ENCODE results near the gene ETV6. TPM values are rescaled to one million over a fixed set of nuclear protein-coding genes. Genes with fewer than 3 reads are reported as not detected.

Gene ETV6
- total RNA-seq, 1 experiment from 2014 or later: 14.1 TPM

DNA sequence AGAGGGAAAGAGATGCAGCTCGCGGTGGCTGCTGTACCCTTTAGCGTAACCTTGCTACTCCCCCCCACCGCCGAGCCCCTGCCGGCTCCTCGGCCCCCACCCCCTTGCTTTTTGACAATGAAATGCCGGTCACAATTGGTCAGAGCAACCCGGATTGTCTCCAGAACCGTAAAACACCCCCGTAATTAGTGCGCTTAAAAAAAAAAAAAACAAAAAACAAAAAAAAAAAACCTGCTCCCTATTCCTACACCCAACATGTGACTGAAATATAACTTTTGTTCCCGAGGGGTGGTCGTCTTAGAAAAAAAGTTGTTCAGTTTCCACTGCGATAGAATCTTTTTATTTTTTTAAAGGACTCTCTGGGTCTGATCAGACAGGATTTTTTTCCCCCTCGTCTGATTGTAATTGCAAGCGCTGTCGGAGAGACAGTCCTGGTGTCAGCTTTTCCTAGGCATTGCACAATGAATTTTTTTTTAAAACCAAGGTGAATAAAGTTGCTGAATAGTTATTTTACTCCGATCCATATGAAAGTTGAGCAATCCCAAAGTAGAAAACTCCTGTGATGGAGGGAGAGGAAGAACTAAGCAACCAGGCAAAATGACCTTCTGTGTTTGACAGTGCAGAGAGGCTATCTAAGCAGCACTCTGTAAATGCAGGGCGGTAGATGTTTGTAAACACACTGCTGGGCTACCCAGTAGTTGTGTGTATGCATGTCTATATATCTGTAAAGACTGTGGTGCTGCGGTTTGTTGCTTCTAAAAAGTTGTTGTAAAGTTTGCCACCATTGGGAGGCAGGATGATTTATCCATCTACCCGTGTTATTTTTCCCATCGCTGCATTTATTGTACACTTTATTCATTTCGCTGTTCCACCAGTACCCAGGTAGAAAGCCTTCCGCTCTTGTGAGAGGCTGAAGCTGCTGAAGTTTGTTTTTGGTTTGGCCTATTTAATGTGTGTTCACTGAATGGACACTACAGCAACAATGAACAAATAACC is 1.1 kb downstream of the ETV6 start:
- ChIA-PET POLR2A (no interaction called here), RAD21 (ENCODE audit: low non-redundant PET in 1 of 2, low total read pairs in 2 of 2, uncharacterized antibody in 2 of 2, unreplicated experiment in 2 of 2) (no interaction called here), CTCF (no interaction called here)
- Histone ChIP-seq H2AFZ (ENCODE audit: low read depth, low read length, poor library complexity, severe bottlenecking) (no peak overlapping the region), H3K9ac (ENCODE audit: low read length) (peak overlapping the region; percentile 73), H3K4me2 (ENCODE audit: low read length) (peak overlapping the region; percentile 85), H3K4me1 (ENCODE audit: control insufficient read depth in 1 of 2, insufficient read depth in 2 of 2, low read length in 2 of 2) (peaks cover 9 to 19% of the 10 kb centered on the region in 2 experiments; a peak in 3 of 4 replicates), H3K4me3 (replicated peaks in 1 of 2; ENCODE audit: low read depth in 1 of 2, low read length in 2 of 2) (peak overlapping the region; percentile 83 to 86), H3K36me3 (ENCODE audit: control insufficient read depth in 1 of 2, insufficient read depth in 2 of 2, low read length in 2 of 2) (no peaks in the 10 kb centered on the region; a peak in 1 of 4 replicates), H3K9me3 (ENCODE audit: control insufficient read depth in 1 of 2, insufficient read depth in 1 of 2, low read depth in 1 of 2, low read length in 2 of 2) (no peaks in the 10 kb centered on the region), H3K9me2 (ENCODE audit: insufficient read depth) (no peaks in the 10 kb centered on the region), H3K27me3 (ENCODE audit: insufficient read depth, low read length) (no peaks in the 10 kb centered on the region), H3K27ac (ENCODE audit: low read depth, low read length) (peak overlapping the region; percentile 98), H4K20me1 (ENCODE audit: insufficient read depth) (no peaks in the 10 kb centered on the region), H3K79me2 (ENCODE audit: insufficient read depth, low read length) (0 out of 2 replicates have a peak, but pooled peaks cover 6% of the 10 kb centered on the region)
- intact Hi-C loops (cut with micrococcal nuclease): no loop called here
- no peak for TF ChIP-seq CBX3 (IDR thresholded peaks at IDR 0.05; ENCODE audit: low read depth)
- TF ChIP-seq RAD21 (IDR thresholded peaks at IDR 0.05; ENCODE audit: low read depth): peak; percentile 10; the same call in 1 of the 2 replicates
- TF ChIP-seq, protein P1, sequence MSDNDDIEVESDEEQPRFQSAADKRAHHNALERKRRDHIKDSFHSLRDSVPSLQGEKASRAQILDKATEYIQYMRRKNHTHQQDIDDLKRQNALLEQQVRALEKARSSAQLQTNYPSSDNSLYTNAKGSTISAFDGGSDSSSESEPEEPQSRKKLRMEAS (IDR thresholded peaks at IDR 0.05): 0 out of 2 replicates have a peak, but pooled peaks have one; percentile 18
- no peak for TF ChIP-seq SIN3A (IDR thresholded peaks at IDR 0.05; ENCODE audit: low read depth)
- TSS peak; percentile 57 for BruUV-seq (replicated peaks)
- ATAC-seq (no peak), DNase-seq (ENCODE audit: low read depth, low spot score) (no peak)

DNA sequence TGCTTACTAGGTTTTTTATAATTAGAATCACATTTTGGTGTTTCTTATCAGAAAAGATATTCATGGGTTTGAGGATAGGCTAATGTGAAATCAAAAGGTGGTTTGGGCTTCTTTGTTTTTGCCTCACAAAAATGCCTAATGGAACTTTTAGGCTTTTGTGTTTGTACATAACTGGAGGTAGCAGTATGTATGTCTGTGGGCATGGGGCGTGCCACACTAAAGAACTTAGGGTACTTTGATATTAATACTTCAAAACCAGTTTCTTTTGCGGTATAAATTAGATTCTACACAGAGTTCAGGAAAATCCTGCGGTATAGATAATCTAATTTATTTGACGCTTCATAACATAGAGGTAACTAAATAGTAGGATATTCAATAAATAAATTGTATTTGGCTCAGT is 1.9 kb downstream of the ETV6 start:
- intact Hi-C loops (cut with micrococcal nuclease): no loop called here
- H3K9ac ChIP-seq (ENCODE audit: low read length): no peak overlapping the region; the same call in 1 of the 2 replicates
- H3K79me2 ChIP-seq (ENCODE audit: insufficient read depth, low read length): 0 out of 2 replicates have a peak, but pooled peaks cover 6% of the 10 kb centered on the region
- H3K27me3 ChIP-seq (ENCODE audit: insufficient read depth, low read length): no peaks in the 10 kb centered on the region
- ATAC-seq: no peak
- peaks cover 9 to 21% of the 10 kb centered on the region in 2 experiments; a peak in 3 of 4 replicates for H3K4me1 ChIP-seq (ENCODE audit: control insufficient read depth in 1 of 2, insufficient read depth in 2 of 2, low read length in 2 of 2)
- no peaks in the 10 kb centered on the region; a peak in 1 of 4 replicates for H3K36me3 ChIP-seq (ENCODE audit: control insufficient read depth in 1 of 2, insufficient read depth in 2 of 2, low read length in 2 of 2)
- H4K20me1 ChIP-seq (ENCODE audit: insufficient read depth): no peaks in the 10 kb centered on the region
- RAD21 ChIA-PET (ENCODE audit: low non-redundant PET in 1 of 2, low total read pairs in 2 of 2, uncharacterized antibody in 2 of 2, unreplicated experiment in 2 of 2): no interaction called here
- peak overlapping the region; percentile 85 for H3K4me2 ChIP-seq (ENCODE audit: low read length)
- no peak overlapping the region for H2AFZ ChIP-seq (ENCODE audit: low read depth, low read length, poor library complexity, severe bottlenecking)
- H3K9me3 ChIP-seq (ENCODE audit: control insufficient read depth in 1 of 2, insufficient read depth in 1 of 2, low read depth in 1 of 2, low read length in 2 of 2): no peaks in the 10 kb centered on the region
- H3K9me2 ChIP-seq (ENCODE audit: insufficient read depth): no peaks in the 10 kb centered on the region
- TF ChIP-seq RAD21 (IDR thresholded peaks at IDR 0.05; ENCODE audit: low read depth): no peak
- TF ChIP-seq FOSL1 (IDR thresholded peaks at IDR 0.05; ENCODE audit: low read depth): no peak
- no peak for TF ChIP-seq ELF1 (IDR thresholded peaks at IDR 0.05; ENCODE audit: borderline replicate concordance, low read depth)
- no peak for TF ChIP-seq CEBPB (IDR thresholded peaks at IDR 0.05; ENCODE audit: low read depth)
- no TSS peak for BruUV-seq (replicated peaks)
- POLR2A ChIA-PET: no interaction called here
- no peak for DNase-seq (ENCODE audit: low read depth, low spot score)
- no peak overlapping the region for H3K4me3 ChIP-seq (replicated peaks in 1 of 2; ENCODE audit: low read depth in 1 of 2, low read length in 2 of 2)
- no peak overlapping the region for H3K27ac ChIP-seq (ENCODE audit: low read depth, low read length)
- CTCF ChIA-PET: no interaction called here
